Inflammatory macrophage (primary cell): ENCODE results near the gene HRC.
A peak's percentile ranks its signal among the peaks of the same experiment; 100 is the strongest.
"Not testable (repeated sequence)": the region's sequence is repeated elsewhere in the genome, so short reads cannot be mapped to it uniquely, and the experiment has no call there.

ENCODE experiments used
- DNase-seq, 2 donors: peaks; one replicate each; pipeline ENCODE4 v3.0.0-alpha.2; 2020 to 2022
- total RNA-seq, 18 experiments: gene quantifications; one replicate each; lab custom pipeline; 2026; ENCODE audit warnings: mixed read lengths in 6 of 18, inconsistent platforms in 2 of 18; lab: John Stamatoyannopoulos, UW

The HRC gene, protein sequence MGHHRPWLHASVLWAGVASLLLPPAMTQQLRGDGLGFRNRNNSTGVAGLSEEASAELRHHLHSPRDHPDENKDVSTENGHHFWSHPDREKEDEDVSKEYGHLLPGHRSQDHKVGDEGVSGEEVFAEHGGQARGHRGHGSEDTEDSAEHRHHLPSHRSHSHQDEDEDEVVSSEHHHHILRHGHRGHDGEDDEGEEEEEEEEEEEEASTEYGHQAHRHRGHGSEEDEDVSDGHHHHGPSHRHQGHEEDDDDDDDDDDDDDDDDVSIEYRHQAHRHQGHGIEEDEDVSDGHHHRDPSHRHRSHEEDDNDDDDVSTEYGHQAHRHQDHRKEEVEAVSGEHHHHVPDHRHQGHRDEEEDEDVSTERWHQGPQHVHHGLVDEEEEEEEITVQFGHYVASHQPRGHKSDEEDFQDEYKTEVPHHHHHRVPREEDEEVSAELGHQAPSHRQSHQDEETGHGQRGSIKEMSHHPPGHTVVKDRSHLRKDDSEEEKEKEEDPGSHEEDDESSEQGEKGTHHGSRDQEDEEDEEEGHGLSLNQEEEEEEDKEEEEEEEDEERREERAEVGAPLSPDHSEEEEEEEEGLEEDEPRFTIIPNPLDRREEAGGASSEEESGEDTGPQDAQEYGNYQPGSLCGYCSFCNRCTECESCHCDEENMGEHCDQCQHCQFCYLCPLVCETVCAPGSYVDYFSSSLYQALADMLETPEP
- total RNA-seq: 0 to 0.25 (median 0) reads per million in 18 experiments

DNA sequence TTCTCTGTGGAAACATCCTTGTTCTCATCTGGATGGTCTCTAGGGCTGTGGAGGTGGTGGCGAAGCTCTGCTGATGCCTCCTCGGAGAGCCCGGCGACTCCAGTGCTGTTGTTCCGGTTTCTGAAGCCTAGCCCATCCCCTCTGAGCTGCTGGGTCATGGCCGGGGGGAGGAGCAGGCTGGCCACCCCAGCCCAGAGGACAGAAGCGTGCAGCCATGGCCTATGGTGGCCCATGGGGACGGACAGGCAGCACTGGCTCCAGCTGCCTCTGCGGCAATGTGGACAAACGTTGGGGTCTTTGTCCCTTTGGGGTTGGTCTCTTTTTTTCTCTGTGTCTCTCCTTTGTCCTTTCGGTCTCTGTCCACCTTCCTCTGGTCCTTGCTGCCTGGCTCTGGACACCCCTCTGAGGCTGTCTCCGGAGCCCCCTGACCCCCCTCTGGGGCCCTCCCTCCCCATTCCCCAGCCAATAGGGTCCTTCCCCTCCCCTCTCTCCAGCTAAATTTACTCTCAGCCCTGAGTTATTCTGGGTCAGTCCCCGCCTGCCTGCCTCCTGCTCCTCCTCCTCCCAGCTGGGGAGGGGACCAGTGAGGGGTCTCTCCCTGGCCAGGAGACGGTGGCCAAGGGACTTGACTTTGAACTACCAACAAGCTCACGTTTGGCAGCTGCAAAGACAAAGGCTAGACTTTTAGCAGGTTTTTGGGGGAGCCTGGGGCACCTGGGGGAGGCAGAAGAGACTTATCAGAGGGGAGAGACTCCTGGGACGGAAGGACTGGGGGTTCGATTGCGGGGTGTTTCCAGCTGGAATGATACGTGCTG is at the start of gene HRC:
HRC (minus strand) TSS at position 392 of the 815 bp plus-strand sequence; CDS start at position 233, 159 bp downstream.
- DNase-seq: peak in 1 of 2 donors; percentile 29

DNA sequence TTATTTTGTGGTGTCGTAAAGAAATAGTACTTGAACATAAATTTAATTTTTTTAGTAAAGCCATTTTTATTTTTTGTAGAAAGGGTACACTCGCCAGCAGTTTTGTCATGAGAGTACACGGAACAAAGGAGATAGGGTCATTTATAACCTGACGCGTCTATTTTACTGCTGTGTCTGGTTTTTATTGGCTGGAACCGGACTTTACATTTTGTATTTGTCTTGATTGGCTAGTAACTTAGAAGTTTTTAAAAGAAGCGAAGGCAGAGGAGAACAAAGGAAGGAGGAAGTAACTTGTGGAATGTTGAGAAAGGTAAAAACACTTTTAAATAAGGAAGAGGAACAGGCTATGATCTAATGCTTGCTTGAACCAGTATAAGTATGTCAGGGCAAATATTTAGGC is 45.8 kb upstream of the HRC start:
- peak in 1 of 2 donors; percentile 9 for DNase-seq

DNA sequence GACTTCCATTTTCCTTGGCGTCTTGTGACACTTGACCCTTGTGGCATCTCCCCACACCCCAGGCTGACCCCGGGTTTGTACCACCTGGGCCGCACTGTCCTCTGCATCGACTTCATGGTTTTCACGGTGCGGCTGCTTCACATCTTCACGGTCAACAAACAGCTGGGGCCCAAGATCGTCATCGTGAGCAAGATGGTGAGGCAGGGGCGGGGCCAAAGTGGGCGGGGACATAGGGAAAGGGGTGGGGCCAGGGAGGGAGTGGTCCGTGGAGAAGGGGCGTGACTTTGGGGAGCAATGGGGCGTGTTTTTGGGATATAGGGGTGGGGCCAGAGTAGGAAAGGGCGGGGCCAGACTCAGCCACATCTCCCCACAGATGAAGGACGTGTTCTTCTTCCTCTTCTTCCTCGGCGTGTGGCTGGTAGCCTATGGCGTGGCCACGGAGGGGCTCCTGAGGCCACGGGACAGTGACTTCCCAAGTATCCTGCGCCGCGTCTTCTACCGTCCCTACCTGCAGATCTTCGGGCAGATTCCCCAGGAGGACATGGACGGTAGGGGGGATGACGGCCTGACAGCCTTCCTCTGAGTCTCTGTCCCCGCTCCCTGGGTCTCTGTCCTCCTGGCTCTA is 45.2 kb upstream of the HRC start:
- DNase-seq: peak in 1 of 2 donors; percentile 13

DNA sequence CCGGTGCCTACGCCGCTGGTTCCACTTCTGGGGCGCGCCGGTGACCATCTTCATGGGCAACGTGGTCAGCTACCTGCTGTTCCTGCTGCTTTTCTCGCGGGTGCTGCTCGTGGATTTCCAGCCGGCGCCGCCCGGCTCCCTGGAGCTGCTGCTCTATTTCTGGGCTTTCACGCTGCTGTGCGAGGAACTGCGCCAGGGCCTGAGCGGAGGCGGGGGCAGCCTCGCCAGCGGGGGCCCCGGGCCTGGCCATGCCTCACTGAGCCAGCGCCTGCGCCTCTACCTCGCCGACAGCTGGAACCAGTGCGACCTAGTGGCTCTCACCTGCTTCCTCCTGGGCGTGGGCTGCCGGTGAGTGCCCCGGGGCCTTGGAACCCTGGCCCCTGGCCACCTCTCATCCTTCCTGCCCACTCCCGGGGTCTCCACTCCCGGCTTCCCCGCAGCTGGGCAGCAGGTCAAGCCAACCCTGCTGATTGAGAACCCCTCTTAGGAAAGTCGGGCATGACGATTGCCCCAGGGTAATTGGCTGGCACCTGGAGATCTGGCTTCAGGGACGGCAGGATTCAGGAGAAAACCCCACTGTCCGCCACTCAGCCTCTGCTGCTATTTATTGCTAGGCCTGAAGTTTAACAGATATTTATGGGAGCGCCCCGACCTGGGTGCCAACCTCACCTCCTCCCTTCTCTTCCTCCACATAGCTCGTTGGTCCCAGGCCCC is 41.5 kb upstream of the HRC start:
- DNase-seq: no peak

DNA sequence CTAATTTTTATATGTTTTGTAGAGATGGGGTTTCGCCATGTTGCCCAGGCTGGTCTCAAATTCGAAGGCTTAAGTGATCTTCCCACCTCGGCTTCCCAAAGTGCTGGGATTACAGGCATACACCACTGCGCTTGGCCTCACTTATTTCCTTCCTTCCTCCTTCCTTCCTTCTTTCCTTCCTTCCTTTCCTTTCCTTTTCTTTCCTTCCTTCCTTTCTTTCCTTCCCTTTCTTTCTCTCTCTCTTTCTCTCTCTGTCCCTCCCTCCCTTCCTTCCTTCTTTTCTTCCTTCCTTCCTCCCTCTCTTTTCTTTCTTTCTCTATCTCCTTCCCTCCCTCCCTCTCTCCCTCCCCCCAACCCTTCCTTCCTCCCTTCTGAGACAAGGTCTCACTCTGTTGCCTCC is 39.2 kb upstream of the HRC start:
- no peak for DNase-seq

DNA sequence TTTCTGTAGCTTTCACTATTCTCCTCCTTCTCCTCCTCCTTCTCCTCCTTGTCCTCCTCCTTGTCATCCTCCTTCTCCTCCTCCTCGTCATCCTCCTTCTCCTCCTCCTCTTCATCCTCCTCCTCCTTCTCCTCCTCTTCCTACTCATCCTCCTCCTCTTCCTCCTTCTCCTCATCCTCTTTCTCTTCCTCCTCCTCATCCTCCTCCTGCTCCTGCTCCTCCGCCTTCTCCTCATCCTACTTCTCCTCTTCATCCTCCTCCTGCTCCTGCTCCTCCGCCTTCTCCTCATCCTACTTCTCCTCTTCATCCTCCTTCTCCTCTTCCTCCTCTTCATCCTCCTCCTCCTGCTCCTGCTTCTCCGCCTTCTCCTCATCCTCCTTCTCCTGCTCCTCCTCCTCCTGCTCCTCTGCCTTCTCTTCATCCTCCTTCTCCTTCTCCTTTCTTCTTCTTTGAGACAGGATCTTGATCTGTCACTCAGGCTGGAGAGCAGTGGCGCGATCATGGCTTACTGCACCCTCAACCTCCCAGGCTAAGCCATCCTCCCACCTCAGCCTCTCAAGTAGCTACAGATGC is 38.7 kb upstream of the HRC start:
- DNase-seq: no peak

DNA sequence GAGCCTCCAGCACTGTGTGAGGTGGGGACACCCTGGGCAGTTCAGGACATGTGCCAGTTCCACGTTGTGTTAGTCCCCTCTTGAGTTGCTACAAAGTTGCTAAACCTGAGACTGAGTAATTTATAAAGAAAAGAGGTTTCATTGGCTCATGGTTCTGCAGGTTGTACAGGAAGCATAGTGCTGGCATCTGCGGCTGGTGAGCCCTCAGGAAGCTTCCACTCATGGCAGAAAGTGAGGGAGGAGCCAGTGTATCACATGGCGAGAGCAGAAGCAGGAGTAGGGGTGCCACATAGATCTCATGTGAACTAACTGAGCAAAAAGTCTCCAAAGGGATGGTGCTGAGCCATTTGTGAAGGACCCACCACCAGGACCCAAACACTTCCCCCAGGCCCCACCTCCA is 35.6 kb upstream of the HRC start:
- no peak for DNase-seq

DNA sequence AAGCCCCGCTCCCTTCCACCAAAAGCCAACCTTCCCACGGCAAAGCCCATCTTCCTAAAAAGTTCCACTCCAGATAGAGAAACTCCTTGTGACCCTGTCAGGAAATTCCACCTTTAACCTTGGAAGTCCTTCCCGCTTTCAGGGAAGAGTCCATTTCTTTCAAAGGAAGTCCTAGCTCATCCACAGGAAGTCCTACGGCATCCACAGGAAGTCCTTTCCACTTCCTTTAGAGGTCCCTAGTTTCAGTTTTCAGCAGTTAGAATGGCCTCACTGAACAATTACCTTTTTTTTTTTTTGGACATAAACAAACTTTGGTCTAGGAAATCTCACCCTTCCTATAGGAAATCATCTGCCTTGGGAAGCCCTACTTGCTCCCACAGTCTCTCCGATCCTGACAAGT is 34.1 kb upstream of the HRC start:
- no peak for DNase-seq

DNA sequence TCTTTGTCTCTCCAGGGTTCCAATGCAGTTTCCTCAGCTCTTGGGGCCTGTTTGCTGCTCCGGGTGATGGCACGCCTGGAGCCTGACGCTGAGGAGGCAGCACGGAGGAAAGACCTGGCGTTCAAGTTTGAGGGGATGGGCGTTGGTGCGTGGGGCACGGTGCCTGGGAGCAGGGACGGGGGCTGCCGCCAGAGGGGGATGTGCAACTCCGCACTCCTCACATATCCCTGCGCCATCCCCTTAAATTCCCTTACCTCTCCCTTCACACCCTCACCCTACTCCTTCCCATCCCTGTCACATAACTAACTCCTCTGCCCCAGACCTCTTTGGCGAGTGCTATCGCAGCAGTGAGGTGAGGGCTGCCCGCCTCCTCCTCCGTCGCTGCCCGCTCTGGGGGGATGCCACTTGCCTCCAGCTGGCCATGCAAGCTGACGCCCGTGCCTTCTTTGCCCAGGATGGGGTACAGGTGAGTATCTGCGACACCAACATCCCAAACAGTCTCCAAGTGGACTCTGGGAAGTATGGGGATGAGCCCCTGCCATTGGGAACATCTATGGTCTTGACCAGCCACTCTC is 33.5 kb upstream of the HRC start:
- DNase-seq: no peak

DNA sequence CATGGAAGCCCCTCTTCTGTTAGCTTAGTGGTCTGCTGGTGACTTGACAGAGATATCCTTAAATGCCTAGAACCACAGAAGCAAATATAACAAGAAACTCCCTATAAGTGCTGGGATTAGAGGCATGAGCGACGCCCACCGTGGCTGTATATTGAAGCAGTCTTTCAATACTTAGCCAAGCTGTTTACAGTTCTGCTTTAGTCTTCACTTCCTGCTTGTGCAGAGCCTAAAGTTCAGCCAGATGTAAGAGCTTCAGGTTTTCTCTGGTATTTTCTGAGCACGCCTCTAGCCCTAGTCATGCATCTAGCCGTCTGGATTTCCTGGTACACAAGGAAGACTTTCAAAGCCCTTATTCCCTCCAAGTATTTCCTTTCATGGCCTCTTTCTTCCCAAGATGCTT is 30.9 kb upstream of the HRC start:
- DNase-seq: peak; percentile 16 to 17

DNA sequence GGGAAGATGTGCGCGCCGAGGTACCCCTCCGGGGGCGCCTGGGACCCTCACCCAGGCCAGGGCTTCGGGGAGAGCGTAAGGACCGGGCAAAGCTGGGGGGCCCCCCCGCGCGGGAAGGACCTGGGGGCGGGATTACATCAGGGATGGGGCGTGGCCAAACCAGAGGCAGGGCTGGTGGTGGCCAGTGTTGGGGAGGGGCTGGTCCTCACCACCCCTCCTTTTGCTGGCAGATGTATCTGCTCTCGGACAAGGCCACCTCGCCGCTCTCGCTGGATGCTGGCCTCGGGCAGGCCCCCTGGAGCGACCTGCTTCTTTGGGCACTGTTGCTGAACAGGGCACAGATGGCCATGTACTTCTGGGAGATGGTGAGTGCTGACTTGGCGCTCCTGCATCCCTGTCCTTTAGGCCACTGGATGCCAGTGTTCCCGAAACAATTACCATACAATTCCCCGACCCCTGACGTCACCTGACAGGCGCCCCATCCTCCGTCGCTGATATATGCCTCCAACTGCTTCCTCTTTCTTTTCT is 27.7 kb upstream of the HRC start:
- no peak for DNase-seq

DNA sequence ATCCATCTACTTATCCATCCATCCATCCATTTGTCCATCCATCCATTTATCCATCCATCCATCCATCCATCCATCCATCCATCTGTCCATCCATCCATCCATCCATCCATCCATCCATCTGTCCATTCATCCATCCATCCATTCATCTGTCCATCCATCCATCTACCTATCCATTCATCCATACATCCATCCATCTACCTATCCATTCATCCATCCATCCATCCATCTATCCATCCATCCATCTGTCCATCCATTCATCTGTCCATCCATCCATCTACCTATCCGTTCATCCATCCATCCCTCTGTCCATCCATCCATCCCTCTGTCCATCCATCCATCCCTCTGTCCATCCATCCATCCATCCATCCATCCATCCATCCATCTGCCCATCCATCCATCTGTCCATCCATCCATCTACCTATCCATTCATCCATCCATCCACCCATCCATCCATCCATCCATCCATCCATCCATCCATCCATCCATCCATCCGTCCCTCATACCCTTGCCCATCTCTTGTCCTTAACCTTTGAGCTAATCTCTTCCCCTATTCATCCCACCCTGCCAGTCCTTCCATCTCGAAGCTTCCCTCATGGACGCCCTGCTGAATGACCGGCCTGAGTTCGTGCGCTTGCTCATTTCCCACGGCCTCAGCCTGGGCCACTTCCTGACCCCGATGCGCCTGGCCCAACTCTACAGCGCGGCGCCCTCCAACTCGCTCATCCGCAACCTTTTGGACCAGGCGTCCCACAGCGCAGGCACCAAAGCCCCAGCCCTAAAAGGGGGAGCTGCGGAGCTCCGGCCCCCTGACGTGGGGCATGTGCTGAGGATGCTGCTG is 27.0 kb upstream of the HRC start:
- not testable (repeated sequence) for DNase-seq

DNA sequence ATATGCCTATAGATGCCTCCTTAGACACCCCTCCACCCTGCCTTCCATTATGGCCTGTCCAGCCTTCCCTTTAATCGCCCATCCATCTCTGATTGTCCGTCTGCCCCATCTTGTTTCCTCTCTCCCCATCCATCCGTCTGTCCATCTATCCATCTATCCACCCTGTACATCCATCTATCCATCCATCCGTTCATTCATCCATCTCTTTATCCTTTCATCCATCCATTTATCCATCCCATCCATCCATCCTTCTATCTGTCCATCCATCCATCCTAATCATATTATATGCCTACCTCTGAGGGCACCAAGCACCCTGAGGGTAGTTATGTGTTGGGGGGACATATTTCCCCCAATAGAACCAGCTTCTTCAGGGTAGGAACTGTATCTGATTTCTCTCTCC is 25.5 kb upstream of the HRC start:
- DNase-seq: no peak

DNA sequence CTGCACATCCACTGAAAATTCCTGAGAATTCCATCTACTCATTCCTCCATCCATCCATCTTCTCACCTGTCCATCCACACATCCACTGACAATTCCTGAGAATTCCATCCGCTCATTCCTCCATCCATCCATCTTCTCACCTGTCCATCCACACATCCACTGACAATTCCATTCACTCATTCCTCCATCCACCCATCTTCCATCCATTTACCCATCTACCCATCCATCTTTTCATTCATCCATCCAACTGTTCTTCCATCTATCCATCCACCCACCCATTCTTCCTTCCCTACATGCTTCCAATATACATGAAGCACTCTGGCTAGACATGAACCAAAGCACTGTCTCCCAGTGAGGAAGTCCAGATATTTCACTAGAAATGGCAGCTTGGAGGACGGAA is 18.0 kb upstream of the HRC start:
- no peak for DNase-seq

DNA sequence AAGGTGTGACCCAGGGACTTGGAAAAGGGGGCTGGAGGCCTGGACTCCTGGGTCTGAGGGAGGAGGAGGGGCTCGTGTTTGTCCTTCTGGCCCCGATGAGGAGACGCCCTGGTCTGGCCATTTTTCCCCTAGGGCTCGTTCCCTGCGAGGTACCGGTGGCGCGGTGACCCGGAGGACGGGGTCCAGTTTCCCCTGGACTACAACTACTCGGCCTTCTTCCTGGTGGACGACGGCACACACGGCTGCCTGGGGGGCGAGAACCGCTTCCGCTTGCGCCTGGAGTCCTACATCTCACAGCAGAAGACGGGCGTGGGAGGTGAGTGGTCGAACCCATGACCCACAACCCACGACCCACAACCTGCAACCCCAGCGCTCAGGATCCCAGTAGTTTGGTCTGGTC is 13.2 kb upstream of the HRC start:
- DNase-seq: no peak

DNA sequence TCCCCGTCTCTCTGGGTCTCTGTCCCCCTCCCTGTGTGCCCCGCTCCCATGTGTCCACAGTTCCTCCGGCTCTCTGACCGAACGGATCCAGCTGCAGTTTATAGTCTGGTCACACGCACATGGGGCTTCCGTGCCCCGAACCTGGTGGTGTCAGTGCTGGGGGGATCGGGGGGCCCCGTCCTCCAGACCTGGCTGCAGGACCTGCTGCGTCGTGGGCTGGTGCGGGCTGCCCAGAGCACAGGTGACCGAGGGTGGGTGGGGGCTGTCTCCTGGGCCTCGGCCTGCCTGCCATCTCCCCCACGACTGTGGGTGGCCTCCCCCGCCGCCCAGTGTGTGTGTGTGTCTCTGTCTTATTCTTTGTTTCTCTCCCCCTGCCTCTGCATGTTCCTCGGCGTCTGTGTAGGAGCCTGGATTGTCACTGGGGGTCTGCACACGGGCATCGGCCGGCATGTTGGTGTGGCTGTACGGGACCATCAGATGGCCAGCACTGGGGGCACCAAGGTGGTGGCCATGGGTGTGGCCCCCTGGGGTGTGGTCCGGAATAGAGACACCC is 12.7 kb upstream of the HRC start:
- no peak for DNase-seq

DNA sequence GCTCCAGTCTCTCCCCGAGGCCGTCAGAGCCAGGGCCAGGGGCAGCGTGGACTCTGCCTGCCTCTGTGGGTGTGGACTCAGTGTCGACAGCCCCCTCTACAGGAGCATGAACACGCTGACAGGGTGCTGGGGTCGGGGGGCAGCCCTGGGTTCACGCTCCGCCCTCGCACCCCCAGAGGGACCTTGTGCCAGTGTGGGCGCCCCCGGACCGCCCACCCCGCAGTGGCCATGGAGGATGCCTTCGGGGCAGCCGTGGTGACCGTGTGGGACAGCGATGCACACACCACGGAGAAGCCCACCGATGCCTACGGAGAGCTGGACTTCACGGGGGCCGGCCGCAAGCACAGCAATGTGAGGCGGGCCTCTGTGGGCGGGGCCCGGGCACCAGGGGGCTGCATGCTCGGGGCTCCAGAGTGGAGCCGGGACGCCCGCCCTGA is 10.7 kb upstream of the HRC start:
- no peak for DNase-seq

DNA sequence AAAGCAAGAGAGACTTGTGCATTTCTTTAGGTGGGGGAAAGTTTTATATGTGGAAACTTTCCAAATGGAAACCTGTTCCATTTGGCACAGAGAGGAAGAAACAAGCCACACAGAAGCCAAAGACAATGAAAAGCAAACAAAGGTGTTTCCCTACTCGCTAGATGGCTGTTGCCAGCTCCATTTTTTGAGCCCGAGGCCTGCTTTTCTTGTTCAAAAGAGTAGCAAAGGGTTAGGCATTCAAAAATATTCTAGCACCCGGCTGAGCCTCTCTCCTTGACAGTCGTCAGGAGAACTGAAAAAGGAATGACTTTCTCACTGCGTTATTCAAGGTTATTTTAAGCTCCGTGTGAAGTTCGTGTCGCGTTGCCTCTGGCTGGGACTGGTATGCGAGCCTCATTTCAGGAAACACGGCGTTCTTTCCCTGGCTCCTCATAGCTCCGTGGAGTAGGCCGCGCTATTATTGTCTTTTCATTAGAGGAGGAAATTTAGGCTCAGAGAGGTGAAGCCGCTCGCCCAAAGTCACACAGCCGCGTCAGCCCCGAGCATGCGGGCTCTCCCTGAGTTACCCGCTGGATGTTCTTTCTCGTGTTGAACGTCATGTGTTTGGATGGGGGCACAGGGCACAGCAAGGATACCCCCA is 10.0 kb upstream of the HRC start:
- no peak for DNase-seq

DNA sequence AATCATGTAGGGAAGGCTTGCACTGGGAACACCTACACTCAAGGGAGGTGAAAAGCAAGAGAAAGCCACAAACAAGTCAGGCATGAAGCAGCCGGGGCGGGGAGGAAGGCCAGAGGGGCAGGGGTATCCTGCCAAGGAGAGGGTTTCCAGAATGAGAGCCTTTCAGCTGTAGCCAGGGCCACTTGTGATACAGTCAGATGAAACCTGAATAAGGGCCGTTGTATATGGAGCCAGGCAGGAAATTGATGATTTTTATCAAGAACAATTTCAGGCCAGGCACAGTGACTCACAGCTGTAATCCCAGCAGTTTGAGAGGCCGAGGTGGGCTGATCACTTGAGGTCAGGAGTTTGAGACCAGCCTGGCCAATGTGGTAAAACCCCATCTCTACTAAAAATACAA is 6.8 kb upstream of the HRC start:
- DNase-seq: no peak
